Measurements from ENCODE around the gene DDX59. TPM values are rescaled to one million over a fixed set of nuclear protein-coding genes. Genes with fewer than 3 reads are reported as not detected.
"Not testable (repeated sequence)": the region's sequence is repeated elsewhere in the genome, so short reads cannot be mapped to it uniquely, and the experiment has no call there.

Gene DDX59
- total RNA-seq, 1 donor, result 16.7 TPM

- Histone ChIP-seq H3K9me3 (ENCODE audit: low read depth, low read length) (no peaks in the 10 kb centered on the region), H3K4me1 (ENCODE audit: insufficient read depth, low read length) (peaks cover 14% of the 10 kb centered on the region), H3K4me3 (ENCODE audit: low read length) (no peak overlapping the region), H3K27me3 (ENCODE audit: insufficient read depth, low read length) (no peaks in the 10 kb centered on the region)
These were observed 15.0 kb downstream of the DDX59 start for GRCh38 chr1:200654660-200655059.

- no peaks in the 10 kb centered on the region for H3K9me3 ChIP-seq (ENCODE audit: low read depth, low read length)
- peaks cover 14% of the 10 kb centered on the region for H3K4me1 ChIP-seq (ENCODE audit: insufficient read depth, low read length)
- no peaks in the 10 kb centered on the region for H3K27me3 ChIP-seq (ENCODE audit: insufficient read depth, low read length)
- no peak overlapping the region for H3K4me3 ChIP-seq (ENCODE audit: low read length)
These were observed 16.7 kb downstream of the DDX59 start for GRCh38 chr1:200653022-200653462.

- no peak overlapping the region for H3K4me3 ChIP-seq (ENCODE audit: low read length)
- H3K9me3 ChIP-seq (ENCODE audit: low read depth, low read length), result no peaks in the 10 kb centered on the region
- H3K27me3 ChIP-seq (ENCODE audit: insufficient read depth, low read length), result no peaks in the 10 kb centered on the region
- H3K4me1 ChIP-seq (ENCODE audit: insufficient read depth, low read length), result peaks cover 14% of the 10 kb centered on the region
These were observed 17.3 kb downstream of the DDX59 start for GRCh38 chr1:200652378-200652777.

GRCh38 chr1:200646515-200646914, 23.2 kb downstream of the DDX59 start:
- H3K9me3 ChIP-seq (ENCODE audit: low read depth, low read length), result no peaks in the 10 kb centered on the region
- no peak overlapping the region for H3K4me3 ChIP-seq (ENCODE audit: low read length)
- H3K4me1 ChIP-seq (ENCODE audit: insufficient read depth, low read length), result peaks cover 18% of the 10 kb centered on the region
- no peaks in the 10 kb centered on the region for H3K27me3 ChIP-seq (ENCODE audit: insufficient read depth, low read length)

DNA sequence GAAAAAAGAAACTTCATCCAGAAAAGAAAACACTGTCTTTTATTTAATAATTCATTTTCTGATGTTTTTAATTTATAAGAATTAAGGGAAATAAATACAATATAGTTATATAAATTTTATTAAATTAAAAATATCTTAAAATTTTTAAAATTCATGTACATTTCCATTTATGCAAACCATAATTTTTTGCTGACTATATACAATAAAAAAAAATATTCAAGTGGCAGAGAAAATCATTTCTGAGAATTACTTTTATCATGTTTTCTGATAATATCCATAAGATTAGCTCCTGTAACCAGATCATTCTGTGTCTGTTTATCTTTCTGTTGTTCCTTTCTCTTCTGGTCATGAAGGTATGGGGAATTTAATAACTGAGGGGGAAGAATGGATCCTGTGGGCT, 25.7 kb downstream of the DDX59 start:
- Histone ChIP-seq H3K4me3 (ENCODE audit: low read length) (no peak overlapping the region), H3K9me3 (ENCODE audit: low read depth, low read length) (no peaks in the 10 kb centered on the region), H3K4me1 (ENCODE audit: insufficient read depth, low read length) (peaks cover 39% of the 10 kb centered on the region)

GRCh38 chr1:200642481-200642880, 27.2 kb downstream of the DDX59 start:
- H3K4me3 ChIP-seq (ENCODE audit: low read length), result no peak overlapping the region
- no peaks in the 10 kb centered on the region for H3K27me3 ChIP-seq (ENCODE audit: insufficient read depth, low read length)
- H3K9me3 ChIP-seq (ENCODE audit: low read depth, low read length), result no peaks in the 10 kb centered on the region
- H3K4me1 ChIP-seq (ENCODE audit: insufficient read depth, low read length), result peaks cover 39% of the 10 kb centered on the region

More for the DNA sequence above, 25.7 kb downstream of the DDX59 start:
- no peaks in the 10 kb centered on the region for H3K27me3 ChIP-seq (ENCODE audit: insufficient read depth, low read length)

- H3K27me3 ChIP-seq (ENCODE audit: insufficient read depth, low read length), result no peaks in the 10 kb centered on the region
- H3K4me1 ChIP-seq (ENCODE audit: insufficient read depth, low read length), result peaks cover 39% of the 10 kb centered on the region
- no peaks in the 10 kb centered on the region for H3K9me3 ChIP-seq (ENCODE audit: low read depth, low read length)
These were observed 28.7 kb downstream of the DDX59 start for GRCh38 chr1:200640963-200641401.

DNA sequence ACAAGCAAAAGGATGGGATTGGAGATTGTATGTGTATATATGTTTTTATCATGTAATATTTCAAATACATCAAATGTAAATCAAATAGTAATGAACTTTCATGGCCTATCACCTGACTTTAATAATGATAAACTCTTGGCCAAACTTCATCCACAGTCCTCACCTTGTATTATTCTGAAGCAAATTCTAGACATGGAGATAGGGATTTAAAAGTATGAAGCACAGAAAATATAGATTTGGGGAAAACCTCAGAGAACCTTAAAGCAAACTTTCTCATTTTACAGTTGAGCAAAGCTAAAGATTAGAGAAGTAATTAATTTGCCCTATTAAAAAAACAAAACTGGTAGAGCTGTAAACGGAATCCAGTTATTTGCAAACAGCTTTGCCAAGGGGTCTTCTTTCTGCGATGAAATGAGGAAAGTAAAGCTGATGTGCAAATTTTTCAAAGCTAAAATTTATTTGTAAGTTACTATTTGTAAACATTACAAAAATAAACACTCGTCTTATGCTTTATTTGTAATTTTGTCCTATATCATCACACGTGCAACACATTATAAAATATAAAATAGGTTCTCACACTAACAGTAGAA, 29.2 kb downstream of the DDX59 start:
- Histone ChIP-seq H3K9me3 (ENCODE audit: low read depth, low read length) (no peaks in the 10 kb centered on the region), H3K4me3 (ENCODE audit: low read length) (no peak overlapping the region), H3K27me3 (ENCODE audit: insufficient read depth, low read length) (no peaks in the 10 kb centered on the region), H3K4me1 (ENCODE audit: insufficient read depth, low read length) (peaks cover 39% of the 10 kb centered on the region)

More at GRCh38 chr1:200640963-200641401, 28.7 kb downstream of the DDX59 start:
- H3K4me3 ChIP-seq (ENCODE audit: low read length), result no peak overlapping the region

DNA sequence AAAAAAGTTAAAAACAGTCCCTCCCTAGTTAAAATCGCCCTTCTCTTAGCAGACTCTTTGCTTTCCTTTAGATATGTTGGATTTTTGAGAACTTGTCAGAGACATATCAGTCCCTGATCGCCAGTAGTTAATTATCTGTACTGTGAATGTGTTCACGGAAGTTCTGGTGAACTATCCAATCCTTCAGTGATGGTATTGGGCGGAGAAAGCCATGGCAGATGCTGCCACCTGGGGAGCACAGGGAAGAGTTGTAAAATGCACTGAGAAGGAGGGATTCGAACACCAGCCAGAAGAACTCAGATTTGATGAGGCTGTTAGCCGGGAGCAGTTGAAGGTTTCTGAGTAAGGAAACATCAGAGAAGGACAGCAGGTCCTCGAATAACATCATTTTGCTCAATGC, 31.6 kb downstream of the DDX59 start:
- peaks cover 35% of the 10 kb centered on the region for H3K4me1 ChIP-seq (ENCODE audit: insufficient read depth, low read length)
- no peaks in the 10 kb centered on the region for H3K9me3 ChIP-seq (ENCODE audit: low read depth, low read length)
- no peak overlapping the region for H3K4me3 ChIP-seq (ENCODE audit: low read length)
- no peaks in the 10 kb centered on the region for H3K27me3 ChIP-seq (ENCODE audit: insufficient read depth, low read length)

DNA sequence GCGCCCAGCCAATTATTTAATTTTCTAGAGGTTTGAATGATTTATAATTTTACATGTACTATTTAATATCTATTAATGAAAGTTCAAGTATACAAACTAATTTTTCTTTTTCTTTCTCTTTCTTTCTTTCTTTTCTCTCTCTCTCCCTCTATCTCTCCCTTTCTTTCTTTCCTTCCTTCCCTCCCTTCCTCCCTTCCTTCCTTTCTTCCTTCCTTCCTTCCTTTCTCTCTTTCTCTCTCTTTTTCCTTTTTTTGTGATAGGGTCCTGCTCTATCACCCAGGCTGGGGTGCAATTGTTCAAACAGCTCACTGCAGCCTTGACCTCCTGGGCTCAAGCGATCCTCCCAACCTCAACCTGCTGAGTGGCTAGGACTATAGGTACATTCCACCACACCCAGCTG, 33.0 kb downstream of the DDX59 start:
- peaks cover 23% of the 10 kb centered on the region for H3K4me1 ChIP-seq (ENCODE audit: insufficient read depth, low read length)
- no peaks in the 10 kb centered on the region for H3K27me3 ChIP-seq (ENCODE audit: insufficient read depth, low read length)
- no peaks in the 10 kb centered on the region for H3K9me3 ChIP-seq (ENCODE audit: low read depth, low read length)
- no peak overlapping the region for H3K4me3 ChIP-seq (ENCODE audit: low read length)

DNA sequence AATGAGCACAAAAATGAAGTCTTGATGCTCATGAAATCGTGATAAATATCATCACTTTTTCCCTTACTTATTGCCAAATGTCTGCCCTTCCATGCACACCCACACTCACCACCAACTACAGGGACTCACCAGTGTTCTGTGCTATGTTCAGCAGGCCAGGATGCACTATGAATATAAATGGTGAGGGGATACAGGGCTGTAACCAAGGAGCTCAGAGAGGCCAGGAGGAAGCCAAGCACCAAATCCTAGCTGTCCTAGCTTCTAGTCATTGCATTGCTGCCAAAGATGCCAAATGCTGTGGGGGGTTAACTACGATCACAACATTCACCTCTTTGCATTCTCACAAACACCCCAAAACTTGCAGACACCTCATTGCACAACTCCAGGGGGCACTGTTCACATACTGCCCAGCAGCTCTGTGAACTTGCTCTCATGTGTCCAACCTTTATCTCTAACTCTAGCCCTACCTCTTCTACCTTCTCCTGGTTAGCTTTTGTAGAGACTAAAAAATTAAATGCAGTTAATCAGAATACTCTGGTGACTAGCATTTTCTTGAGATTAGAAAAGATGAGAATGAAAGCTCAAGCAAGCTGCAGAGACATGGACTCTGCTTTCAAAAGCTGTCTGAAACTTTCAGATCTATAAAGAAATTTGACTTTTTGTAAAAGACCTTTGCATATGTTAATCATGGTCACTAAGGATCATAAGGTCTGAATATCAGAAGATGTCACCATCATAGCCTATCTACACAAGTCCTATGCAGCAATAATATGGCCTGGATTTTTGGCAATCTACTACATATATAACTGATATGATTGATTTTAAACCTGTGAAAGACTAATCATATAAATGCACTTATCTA, 35.2 kb downstream of the DDX59 start:
- no peaks in the 10 kb centered on the region for H3K27me3 ChIP-seq (ENCODE audit: insufficient read depth, low read length)
- no peak overlapping the region for H3K4me3 ChIP-seq (ENCODE audit: low read length)
- H3K9me3 ChIP-seq (ENCODE audit: low read depth, low read length), result no peaks in the 10 kb centered on the region
- H3K4me1 ChIP-seq (ENCODE audit: insufficient read depth, low read length), result peaks cover under 1% of the 10 kb centered on the region

DNA sequence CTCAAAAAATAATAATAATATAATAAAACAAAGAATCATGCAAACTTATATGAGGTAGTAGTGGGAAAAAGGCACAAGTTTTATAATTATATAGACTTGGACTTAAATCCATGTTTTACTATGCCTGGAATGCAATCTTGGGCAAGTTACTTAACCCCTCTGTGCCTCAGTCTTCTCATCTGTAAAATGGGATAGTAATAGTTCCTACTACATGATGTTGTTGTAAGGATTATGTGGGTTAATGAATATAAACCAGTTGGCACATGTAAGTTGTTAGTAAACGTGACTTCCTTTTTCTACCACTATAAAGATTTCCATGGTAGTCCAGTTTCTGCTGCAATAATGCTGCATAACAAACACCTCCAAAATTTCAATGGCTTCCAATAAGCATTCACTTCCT, 38.3 kb downstream of the DDX59 start:
- H3K4me1 ChIP-seq (ENCODE audit: insufficient read depth, low read length), result peaks cover 27% of the 10 kb centered on the region
- H3K9me3 ChIP-seq (ENCODE audit: low read depth, low read length), result no peaks in the 10 kb centered on the region
- H3K27me3 ChIP-seq (ENCODE audit: insufficient read depth, low read length), result no peaks in the 10 kb centered on the region
- H3K4me3 ChIP-seq (ENCODE audit: low read length), result no peak overlapping the region

- peaks cover 27% of the 10 kb centered on the region for H3K4me1 ChIP-seq (ENCODE audit: insufficient read depth, low read length)
- not testable (repeated sequence) for H3K4me3 ChIP-seq (ENCODE audit: low read length); H3K9me3 ChIP-seq (ENCODE audit: low read depth, low read length); H3K27me3 ChIP-seq (ENCODE audit: insufficient read depth, low read length)
These were observed 39.2 kb downstream of the DDX59 start for GRCh38 chr1:200630515-200630899.

GRCh38 chr1:200629876-200630514, 39.7 kb downstream of the DDX59 start:
- Histone ChIP-seq H3K9me3 (ENCODE audit: low read depth, low read length) (no peaks in the 10 kb centered on the region), H3K27me3 (ENCODE audit: insufficient read depth, low read length) (no peaks in the 10 kb centered on the region), H3K4me3 (ENCODE audit: low read length) (no peak overlapping the region)

GRCh38 chr1:200628223-200628881, 41.4 kb downstream of the DDX59 start:
- Histone ChIP-seq H3K9me3 (ENCODE audit: low read depth, low read length) (no peaks in the 10 kb centered on the region), H3K27me3 (ENCODE audit: insufficient read depth, low read length) (no peaks in the 10 kb centered on the region), H3K4me1 (ENCODE audit: insufficient read depth, low read length) (peaks cover 32% of the 10 kb centered on the region), H3K4me3 (ENCODE audit: low read length) (no peak overlapping the region)

More at GRCh38 chr1:200629876-200630514, 39.7 kb downstream of the DDX59 start:
- H3K4me1 ChIP-seq (ENCODE audit: insufficient read depth, low read length), result peaks cover 27% of the 10 kb centered on the region
